ENCODE data around the gene GPR37L1.

DNA sequence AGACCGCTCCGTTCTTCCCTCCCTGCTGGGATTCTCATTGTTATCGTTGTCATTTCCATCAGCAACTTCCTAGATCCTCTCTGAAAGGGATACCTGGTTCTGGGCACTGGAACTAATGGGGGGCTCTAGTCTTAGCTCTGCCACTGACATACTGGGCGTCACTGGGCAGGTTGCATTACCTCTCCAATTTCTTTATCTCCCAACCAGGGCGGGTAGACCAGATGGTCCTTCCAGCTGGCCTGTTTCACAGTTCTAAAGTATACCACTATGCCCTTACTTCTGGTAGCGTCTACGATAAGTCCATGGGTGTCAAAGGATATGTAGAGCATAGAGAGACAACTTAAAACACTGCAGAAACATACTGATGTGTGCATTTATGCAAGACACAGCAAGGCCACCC, 1.4 kb downstream of the GPR37L1 start:
- no peak for TF ChIP-seq POLR2A (IDR thresholded peaks at IDR 0.05)
- TF ChIP-seq, protein P1, sequence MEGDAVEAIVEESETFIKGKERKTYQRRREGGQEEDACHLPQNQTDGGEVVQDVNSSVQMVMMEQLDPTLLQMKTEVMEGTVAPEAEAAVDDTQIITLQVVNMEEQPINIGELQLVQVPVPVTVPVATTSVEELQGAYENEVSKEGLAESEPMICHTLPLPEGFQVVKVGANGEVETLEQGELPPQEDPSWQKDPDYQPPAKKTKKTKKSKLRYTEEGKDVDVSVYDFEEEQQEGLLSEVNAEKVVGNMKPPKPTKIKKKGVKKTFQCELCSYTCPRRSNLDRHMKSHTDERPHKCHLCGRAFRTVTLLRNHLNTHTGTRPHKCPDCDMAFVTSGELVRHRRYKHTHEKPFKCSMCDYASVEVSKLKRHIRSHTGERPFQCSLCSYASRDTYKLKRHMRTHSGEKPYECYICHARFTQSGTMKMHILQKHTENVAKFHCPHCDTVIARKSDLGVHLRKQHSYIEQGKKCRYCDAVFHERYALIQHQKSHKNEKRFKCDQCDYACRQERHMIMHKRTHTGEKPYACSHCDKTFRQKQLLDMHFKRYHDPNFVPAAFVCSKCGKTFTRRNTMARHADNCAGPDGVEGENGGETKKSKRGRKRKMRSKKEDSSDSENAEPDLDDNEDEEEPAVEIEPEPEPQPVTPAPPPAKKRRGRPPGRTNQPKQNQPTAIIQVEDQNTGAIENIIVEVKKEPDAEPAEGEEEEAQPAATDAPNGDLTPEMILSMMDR (IDR thresholded peaks at IDR 0.05) = no peak
